GM12892 (cell line): Measurements from ENCODE around the gene KCNMB4.

Experiments used
- POLR2A ChIP-seq: IDR thresholded peaks from 2 replicates; pipeline ENCODE4 v1.6.1; 2011; ENCODE audit warnings: low read depth, low read length, control low read depth
- POLR2AphosphoS5 ChIP-seq: IDR thresholded peaks from 2 replicates; pipeline ENCODE4 v1.6.1; 2011; ENCODE audit warnings: low read depth, low read length, control low read depth
- TAF1 ChIP-seq: IDR thresholded peaks from 2 replicates; pipeline ENCODE4 v1.6.1; 2011; ENCODE audit warnings: low read depth, mild to moderate bottlenecking, control low read depth, low read length, borderline replicate concordance

DNA sequence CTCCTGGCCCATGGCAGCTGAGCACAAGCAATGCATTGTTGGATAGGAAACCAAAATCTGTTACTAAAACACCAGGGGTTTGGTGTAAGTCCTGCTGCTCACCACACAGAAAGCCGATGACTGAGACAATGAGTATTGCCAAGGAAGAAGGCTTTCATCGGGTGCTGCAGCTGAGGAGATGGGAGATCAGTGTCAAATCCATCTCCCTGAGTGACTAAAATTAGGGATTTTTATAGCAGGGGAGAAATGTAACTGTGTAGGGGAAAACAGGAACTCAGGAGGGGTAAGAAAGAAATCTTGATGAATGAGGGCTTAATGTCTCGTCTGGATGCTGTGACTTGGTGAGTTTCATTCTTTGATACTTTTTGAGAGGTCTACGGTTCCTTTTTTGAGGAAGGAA is 97.9 kb downstream of the KCNMB4 start:
- TF ChIP-seq POLR2A, result no peak
- TF ChIP-seq TAF1, result no peak
- TF ChIP-seq POLR2AphosphoS5, result no peak
